IPS-18a (cell line): ENCODE measurements around the gene RHOB.

Experiments used
- H3K27ac ChIP-seq: one replicate; pipeline ENCODE4 v1.5.1; 2013; ENCODE audit warnings: low read length
- H3K27me3 ChIP-seq: one replicate; pipeline ENCODE4 v1.6.1; 2013; ENCODE audit warnings: mild to moderate bottlenecking, low read length; ENCODE audit not compliant: control insufficient read depth, insufficient read depth
- H3K36me3 ChIP-seq: one replicate; pipeline ENCODE4 v1.6.1; 2013; ENCODE audit warnings: low read depth, low read length; ENCODE audit not compliant: control insufficient read depth
- H3K4me1 ChIP-seq: one replicate; pipeline ENCODE4 v1.6.1; 2013; ENCODE audit warnings: low read depth, low read length; ENCODE audit not compliant: control insufficient read depth
- H3K4me3 ChIP-seq: one replicate; pipeline ENCODE4 v1.5.1; 2013; ENCODE audit warnings: low read length
- H3K9ac ChIP-seq: one replicate; pipeline ENCODE4 v1.6.1; 2013; ENCODE audit warnings: mild to moderate bottlenecking, low read length, moderate library complexity
- H3K9me3 ChIP-seq: one replicate; pipeline ENCODE4 v1.6.1; 2013; ENCODE audit warnings: low read depth, low read length; ENCODE audit not compliant: control insufficient read depth

RHOB gene

GRCh38 chr2:20475567-20475952 lies 28.7 kb downstream of the RHOB start:
- no peak overlapping the region for H3K27ac ChIP-seq
- H3K4me3 ChIP-seq: no peak overlapping the region
- no peaks in the 10 kb centered on the region for H3K4me1 ChIP-seq
- no peak overlapping the region for H3K9ac ChIP-seq
- no peaks in the 10 kb centered on the region for H3K27me3 ChIP-seq
- H3K9me3 ChIP-seq: no peaks in the 10 kb centered on the region
- H3K36me3 ChIP-seq: no peaks in the 10 kb centered on the region

- Histone ChIP-seq H3K9me3 (no peaks in the 10 kb centered on the region), H3K4me1 (no peaks in the 10 kb centered on the region), H3K4me3 (no peak overlapping the region), H3K36me3 (no peaks in the 10 kb centered on the region), H3K27me3 (no peaks in the 10 kb centered on the region), H3K27ac (no peak overlapping the region), H3K9ac (no peak overlapping the region)
These were observed 29.6 kb downstream of the RHOB start for GRCh38 chr2:20476481-20476880.

- no peaks in the 10 kb centered on the region for H3K4me1 ChIP-seq
- no peak overlapping the region for H3K27ac ChIP-seq
- H3K9me3 ChIP-seq: no peaks in the 10 kb centered on the region
- H3K9ac ChIP-seq: no peak overlapping the region
- H3K27me3 ChIP-seq: no peaks in the 10 kb centered on the region
- H3K4me3 ChIP-seq: no peak overlapping the region
- H3K36me3 ChIP-seq: no peaks in the 10 kb centered on the region
These were observed 30.1 kb downstream of the RHOB start for GRCh38 chr2:20476950-20477349.

GRCh38 chr2:20478961-20479360 lies 32.1 kb downstream of the RHOB start:
- Histone ChIP-seq H3K36me3 (no peaks in the 10 kb centered on the region), H3K27ac (no peak overlapping the region), H3K9ac (no peak overlapping the region), H3K4me3 (no peak overlapping the region), H3K9me3 (no peaks in the 10 kb centered on the region), H3K4me1 (no peaks in the 10 kb centered on the region), H3K27me3 (no peaks in the 10 kb centered on the region)

GRCh38 chr2:20479835-20480234 lies 33.0 kb downstream of the RHOB start:
- no peaks in the 10 kb centered on the region for H3K27me3 ChIP-seq
- no peak overlapping the region for H3K9ac ChIP-seq
- H3K36me3 ChIP-seq: no peaks in the 10 kb centered on the region
- no peaks in the 10 kb centered on the region for H3K4me1 ChIP-seq
- no peak overlapping the region for H3K27ac ChIP-seq
- no peak overlapping the region for H3K4me3 ChIP-seq
- no peaks in the 10 kb centered on the region for H3K9me3 ChIP-seq

- Histone ChIP-seq H3K27me3 (no peaks in the 10 kb centered on the region), H3K27ac (no peak overlapping the region), H3K9me3 (no peaks in the 10 kb centered on the region), H3K4me1 (no peaks in the 10 kb centered on the region), H3K9ac (no peak overlapping the region), H3K36me3 (no peaks in the 10 kb centered on the region), H3K4me3 (no peak overlapping the region)
These were observed 34.0 kb downstream of the RHOB start for GRCh38 chr2:20480913-20481312.

GRCh38 chr2:20481798-20482405 lies 35.0 kb downstream of the RHOB start:
- H3K4me3 ChIP-seq: no peak overlapping the region

GRCh38 chr2:20482725-20483124 lies 35.9 kb downstream of the RHOB start:
- H3K4me1 ChIP-seq: peaks cover 10% of the 10 kb centered on the region
- H3K9ac ChIP-seq: no peak overlapping the region
- H3K27me3 ChIP-seq: no peaks in the 10 kb centered on the region
- no peak overlapping the region for H3K4me3 ChIP-seq
- no peaks in the 10 kb centered on the region for H3K36me3 ChIP-seq
- H3K9me3 ChIP-seq: no peaks in the 10 kb centered on the region
- no peak overlapping the region for H3K27ac ChIP-seq

More at GRCh38 chr2:20481798-20482405, 35.0 kb downstream of the RHOB start:
- no peaks in the 10 kb centered on the region for H3K9me3 ChIP-seq
- H3K4me1 ChIP-seq: peaks cover 2% of the 10 kb centered on the region
- H3K27me3 ChIP-seq: no peaks in the 10 kb centered on the region
- H3K9ac ChIP-seq: no peak overlapping the region
- no peak overlapping the region for H3K27ac ChIP-seq
- H3K36me3 ChIP-seq: no peaks in the 10 kb centered on the region

GRCh38 chr2:20483194-20483895 lies 36.5 kb downstream of the RHOB start:
- H3K27me3 ChIP-seq: no peaks in the 10 kb centered on the region
- H3K4me3 ChIP-seq: no peak overlapping the region
- H3K9me3 ChIP-seq: no peaks in the 10 kb centered on the region
- no peaks in the 10 kb centered on the region for H3K36me3 ChIP-seq
- H3K4me1 ChIP-seq: peaks cover 17% of the 10 kb centered on the region
- no peak overlapping the region for H3K27ac ChIP-seq
- H3K9ac ChIP-seq: no peak overlapping the region

- Histone ChIP-seq H3K4me3 (no peak overlapping the region), H3K4me1 (peaks cover 22% of the 10 kb centered on the region), H3K9ac (no peak overlapping the region), H3K36me3 (no peaks in the 10 kb centered on the region), H3K27me3 (no peaks in the 10 kb centered on the region), H3K27ac (no peak overlapping the region), H3K9me3 (no peaks in the 10 kb centered on the region)
These were observed 37.3 kb downstream of the RHOB start for GRCh38 chr2:20484034-20484617.

GRCh38 chr2:20484810-20485611 lies 38.1 kb downstream of the RHOB start:
- H3K27me3 ChIP-seq: no peaks in the 10 kb centered on the region
- no peak overlapping the region for H3K4me3 ChIP-seq
- no peaks in the 10 kb centered on the region for H3K9me3 ChIP-seq
- no peaks in the 10 kb centered on the region for H3K36me3 ChIP-seq
- no peak overlapping the region for H3K9ac ChIP-seq
- no peak overlapping the region for H3K27ac ChIP-seq
- H3K4me1 ChIP-seq: peaks cover 22% of the 10 kb centered on the region
